SH-SY5Y (cell line): Measurements from ENCODE around the gene CHEK1.

Experiments used
- GATA2 ChIP-seq: IDR thresholded peaks from 2 replicates; pipeline ENCODE4 v1.6.1; 2011; ENCODE audit warnings: mild to moderate bottlenecking, low read depth, low read length
- GATA3 ChIP-seq: IDR thresholded peaks from 2 replicates; pipeline ENCODE4 v1.6.1; 2011; ENCODE audit warnings: low read depth, mild to moderate bottlenecking, low read length, moderate library complexity

GRCh38 chr11:125625630-125626287, 796 bp downstream of the CHEK1 start:
- TF ChIP-seq GATA3 (no peak), GATA2 (no peak)
